ENCODE measurements around the gene ZNF771.

DNA sequence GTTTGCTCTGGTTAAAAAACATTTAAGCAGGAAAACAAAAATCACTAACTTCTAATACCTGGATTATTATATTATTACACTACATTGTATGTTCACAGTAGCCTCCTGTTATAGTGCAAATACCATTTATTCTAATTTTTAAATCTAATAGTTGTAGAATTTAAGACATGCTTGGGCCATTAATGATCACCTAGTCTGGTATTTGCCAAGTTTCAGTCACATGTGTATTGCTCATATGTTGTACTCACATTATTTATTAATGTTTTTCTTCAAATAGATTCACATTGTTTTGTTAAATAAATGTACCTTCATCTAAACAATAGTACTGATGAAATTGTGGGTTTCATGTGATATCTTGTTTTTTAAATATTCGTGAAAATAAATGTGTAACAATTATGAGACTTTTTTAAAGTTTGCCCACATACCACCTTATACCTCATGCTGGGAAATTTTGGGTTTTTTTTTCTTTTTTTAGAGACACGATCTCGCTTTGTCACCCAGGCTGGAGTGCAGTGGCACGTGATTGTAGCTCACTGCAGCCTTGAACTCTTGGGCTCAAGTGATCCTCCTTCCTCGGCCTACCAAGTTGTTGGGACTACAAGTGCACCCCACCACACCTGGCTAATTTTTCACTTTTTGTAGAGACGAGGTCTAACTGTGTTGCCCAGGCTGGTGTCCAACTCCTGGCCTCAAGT, 5.9 kb downstream of the ZNF771 start:
- TF ChIP-seq, protein P1, sequence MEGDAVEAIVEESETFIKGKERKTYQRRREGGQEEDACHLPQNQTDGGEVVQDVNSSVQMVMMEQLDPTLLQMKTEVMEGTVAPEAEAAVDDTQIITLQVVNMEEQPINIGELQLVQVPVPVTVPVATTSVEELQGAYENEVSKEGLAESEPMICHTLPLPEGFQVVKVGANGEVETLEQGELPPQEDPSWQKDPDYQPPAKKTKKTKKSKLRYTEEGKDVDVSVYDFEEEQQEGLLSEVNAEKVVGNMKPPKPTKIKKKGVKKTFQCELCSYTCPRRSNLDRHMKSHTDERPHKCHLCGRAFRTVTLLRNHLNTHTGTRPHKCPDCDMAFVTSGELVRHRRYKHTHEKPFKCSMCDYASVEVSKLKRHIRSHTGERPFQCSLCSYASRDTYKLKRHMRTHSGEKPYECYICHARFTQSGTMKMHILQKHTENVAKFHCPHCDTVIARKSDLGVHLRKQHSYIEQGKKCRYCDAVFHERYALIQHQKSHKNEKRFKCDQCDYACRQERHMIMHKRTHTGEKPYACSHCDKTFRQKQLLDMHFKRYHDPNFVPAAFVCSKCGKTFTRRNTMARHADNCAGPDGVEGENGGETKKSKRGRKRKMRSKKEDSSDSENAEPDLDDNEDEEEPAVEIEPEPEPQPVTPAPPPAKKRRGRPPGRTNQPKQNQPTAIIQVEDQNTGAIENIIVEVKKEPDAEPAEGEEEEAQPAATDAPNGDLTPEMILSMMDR (IDR thresholded peaks at IDR 0.05), result no peak
- no peak for TF ChIP-seq POLR2AphosphoS5 (IDR thresholded peaks at IDR 0.05)
- TF ChIP-seq POLR2A (IDR thresholded peaks at IDR 0.05), result no peak

Measured in transverse colon (tissue), 4 donors.